Calu3 (cell line): ENCODE data around the gene SAP25. TPM values are rescaled to one million over a fixed set of nuclear protein-coding genes. Genes with fewer than 3 reads are reported as not detected.
"Not testable (repeated sequence)": the region's sequence is repeated elsewhere in the genome, so short reads cannot be mapped to it uniquely, and the experiment has no call there.

Experiments
- BruUV-seq: library from RNA; stranded (reverse); fragments of 400-500 nt; replicated peaks from 2 replicates; lab custom pipeline; 2021; lab: Mats Ljungman, UMichigan
- CTCF ChIA-PET: fragments of 300-600 bp; sonication (Branson Sonifier 250); formaldehyde crosslinking; loops from one replicate; lab custom pipeline; 2022; ENCODE audit warnings: antibody characterized with exemption; lab: Charles Lee
- DNase-seq: peaks from one replicate; pipeline ENCODE4 v3.0.0; 2022
- H3K27ac Mint-ChIP-seq: one replicate; pipeline ENCODE4 v1.8.0; 2022; ENCODE audit warnings: mixed read lengths; ENCODE audit not compliant: unreplicated experiment
- H3K27me3 Mint-ChIP-seq: one replicate; pipeline ENCODE4 v1.8.0; 2022; ENCODE audit warnings: mixed read lengths; ENCODE audit not compliant: unreplicated experiment
- H3K36me3 Mint-ChIP-seq: one replicate; pipeline ENCODE4 v1.8.0; 2022; ENCODE audit warnings: mild to moderate bottlenecking, moderate library complexity, mixed read lengths; ENCODE audit not compliant: insufficient read depth, unreplicated experiment
- H3K4me1 Mint-ChIP-seq: one replicate; pipeline ENCODE4 v1.8.0; 2022; ENCODE audit warnings: mild to moderate bottlenecking, low read depth, mixed read lengths; ENCODE audit not compliant: unreplicated experiment
- H3K4me3 Mint-ChIP-seq: one replicate; pipeline ENCODE4 v1.8.0; 2022; ENCODE audit warnings: mild to moderate bottlenecking, low read depth, moderate library complexity, mixed read lengths; ENCODE audit not compliant: unreplicated experiment
- H3K9me3 Mint-ChIP-seq: one replicate; pipeline ENCODE4 v1.8.0; 2022; ENCODE audit warnings: low read depth, mixed read lengths; ENCODE audit not compliant: unreplicated experiment
- intact Hi-C: fragments of 100-400 bp; cut with micrococcal nuclease; formaldehyde crosslinking; loops from one replicate; pipeline ENCODE4 v1.10.0; 2022; ENCODE audit not compliant: unreplicated experiment
- total RNA-seq: library from RNA; stranded (reverse); gene quantifications from 2 replicates; pipeline ENCODE4 v1.2.3, GENCODE V29; 2022
- TF ChIP-seq, protein P1 (sequence below): fragments of 200-600 bp; IDR thresholded peaks from one replicate; pipeline ENCODE4 v1.8.0; 2022; ENCODE audit warnings: antibody characterized with exemption; ENCODE audit not compliant: unreplicated experiment

SAP25 gene
- total RNA-seq, 1 experiment from 2014 or later = 3.1 TPM

- H3K27me3 Mint-ChIP-seq = no peaks in the 10 kb centered on the region
- no TSS peak for BruUV-seq
- H3K36me3 Mint-ChIP-seq = no peaks in the 10 kb centered on the region
- H3K9me3 Mint-ChIP-seq = no peaks in the 10 kb centered on the region
- no peak overlapping the region for H3K4me3 Mint-ChIP-seq
- intact Hi-C loops = no loop called here
- CTCF ChIA-PET = no interaction called here
- H3K27ac Mint-ChIP-seq = no peak overlapping the region
- no peak for DNase-seq
- TF ChIP-seq, protein P1, sequence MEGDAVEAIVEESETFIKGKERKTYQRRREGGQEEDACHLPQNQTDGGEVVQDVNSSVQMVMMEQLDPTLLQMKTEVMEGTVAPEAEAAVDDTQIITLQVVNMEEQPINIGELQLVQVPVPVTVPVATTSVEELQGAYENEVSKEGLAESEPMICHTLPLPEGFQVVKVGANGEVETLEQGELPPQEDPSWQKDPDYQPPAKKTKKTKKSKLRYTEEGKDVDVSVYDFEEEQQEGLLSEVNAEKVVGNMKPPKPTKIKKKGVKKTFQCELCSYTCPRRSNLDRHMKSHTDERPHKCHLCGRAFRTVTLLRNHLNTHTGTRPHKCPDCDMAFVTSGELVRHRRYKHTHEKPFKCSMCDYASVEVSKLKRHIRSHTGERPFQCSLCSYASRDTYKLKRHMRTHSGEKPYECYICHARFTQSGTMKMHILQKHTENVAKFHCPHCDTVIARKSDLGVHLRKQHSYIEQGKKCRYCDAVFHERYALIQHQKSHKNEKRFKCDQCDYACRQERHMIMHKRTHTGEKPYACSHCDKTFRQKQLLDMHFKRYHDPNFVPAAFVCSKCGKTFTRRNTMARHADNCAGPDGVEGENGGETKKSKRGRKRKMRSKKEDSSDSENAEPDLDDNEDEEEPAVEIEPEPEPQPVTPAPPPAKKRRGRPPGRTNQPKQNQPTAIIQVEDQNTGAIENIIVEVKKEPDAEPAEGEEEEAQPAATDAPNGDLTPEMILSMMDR = no peak
- H3K4me1 Mint-ChIP-seq = no peaks in the 10 kb centered on the region
Observed at GRCh38 chr7:100532165-100533022, 41.3 kb downstream of the SAP25 start.

DNA sequence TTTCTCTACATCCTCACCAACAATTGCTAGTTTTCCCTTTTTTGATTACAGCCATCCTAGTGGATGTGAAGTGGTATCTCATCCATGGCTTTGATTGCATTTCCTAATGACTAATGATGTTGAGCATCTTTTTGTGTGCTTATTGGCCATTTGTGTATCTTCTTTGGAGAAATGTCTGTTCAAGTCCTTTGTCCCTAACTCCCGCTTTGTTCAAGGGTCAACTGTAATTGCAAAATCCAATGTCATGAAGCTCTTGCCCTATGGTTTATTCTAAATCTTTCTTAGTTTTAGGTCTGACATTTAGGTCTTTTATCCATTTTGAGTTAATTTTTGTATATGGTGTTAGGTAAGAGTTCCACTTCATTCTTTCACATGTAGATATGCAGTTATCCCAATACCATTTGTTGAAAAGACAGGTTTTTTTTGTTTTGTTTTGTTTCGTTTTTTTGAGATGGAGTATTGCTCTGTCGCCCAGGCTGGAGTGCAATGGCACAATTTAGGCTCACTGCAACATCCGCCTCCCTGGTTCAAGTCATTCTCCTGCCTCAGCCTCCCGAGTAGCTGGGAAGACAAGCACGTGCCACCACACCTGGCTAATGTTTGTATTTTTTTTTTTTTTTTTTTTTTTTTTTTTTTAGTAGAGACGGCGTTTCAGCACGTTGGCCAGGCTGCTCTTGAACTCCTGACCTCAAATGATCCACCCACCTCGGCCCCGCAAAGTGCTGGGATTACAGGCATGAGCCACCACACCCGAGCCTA lies 45.4 kb downstream of the SAP25 start:
- H3K9me3 Mint-ChIP-seq, H3K27ac Mint-ChIP-seq, intact Hi-C loops, DNase-seq, CTCF ChIA-PET, H3K4me3 Mint-ChIP-seq, H3K4me1 Mint-ChIP-seq, H3K36me3 Mint-ChIP-seq, BruUV-seq, H3K27me3 Mint-ChIP-seq: not testable (repeated sequence)

GRCh38 chr7:100523192-100523591 lies 50.5 kb downstream of the SAP25 start:
- DNase-seq, H3K27me3 Mint-ChIP-seq, H3K27ac Mint-ChIP-seq, intact Hi-C loops, H3K9me3 Mint-ChIP-seq, H3K4me3 Mint-ChIP-seq, H3K36me3 Mint-ChIP-seq, CTCF ChIA-PET, H3K4me1 Mint-ChIP-seq, BruUV-seq: not testable (repeated sequence)

Other genes starting within 250 kb of the SAP25 start
- 40.0 and 40.4 TPM in 2 replicates for gene PILRB, start 215.8 kb downstream of the SAP25 start, total RNA-seq
- 3.1 and 3.3 TPM in 2 replicates for gene PILRA, start 200.4 kb downstream of the SAP25 start, total RNA-seq
- gene ZCWPW1, start 145.2 kb downstream of the SAP25 start, total RNA-seq = 4.1 and 4.3 TPM in 2 replicates
- gene MEPCE, start 144.1 kb downstream of the SAP25 start, total RNA-seq = 26.1 and 30.6 TPM in 2 replicates
- 23.5 and 29.1 TPM in 2 replicates for gene PPP1R35, start 137.4 kb downstream of the SAP25 start, total RNA-seq
- gene SPACDR, start 109.6 kb downstream of the SAP25 start, total RNA-seq = 4.5 and 9.1 TPM in 2 replicates
- gene TSC22D4, start 94.7 kb downstream of the SAP25 start, total RNA-seq = 24.4 and 27.3 TPM in 2 replicates
- 0.38 and 0.39 TPM in 2 replicates for gene NYAP1, start 90.0 kb downstream of the SAP25 start, total RNA-seq
- gene AGFG2, start 34.7 kb downstream of the SAP25 start, total RNA-seq = 45.6 and 63.1 TPM in 2 replicates
- gene LRCH4, start 12.2 kb upstream of the SAP25 start, total RNA-seq = 29.0 and 34.6 TPM in 2 replicates
- 0.29 and 0.66 TPM in 2 replicates for gene FBXO24, start 12.4 kb upstream of the SAP25 start, total RNA-seq
- 4.4 and 6.1 TPM in 2 replicates for gene PCOLCE, start 28.5 kb upstream of the SAP25 start, total RNA-seq
- gene MOSPD3, start 38.6 kb upstream of the SAP25 start, total RNA-seq = 11.7 and 14.6 TPM in 2 replicates
- gene TFR2, start 67.7 kb upstream of the SAP25 start, total RNA-seq = 0.90 and 1.5 TPM in 2 replicates
- gene ACTL6B, start 82.5 kb upstream of the SAP25 start, total RNA-seq = not detected in 2 replicates
- gene GNB2, start 99.8 kb upstream of the SAP25 start, total RNA-seq = 129 and 134 TPM in 2 replicates
- 29.5 and 30.8 TPM in 2 replicates for gene GIGYF1, start 120.3 kb upstream of the SAP25 start, total RNA-seq
- 28.2 and 31.9 TPM in 2 replicates for gene POP7, start 132.2 kb upstream of the SAP25 start, total RNA-seq
- not detected in 2 replicates for gene EPO, start 146.6 kb upstream of the SAP25 start, total RNA-seq
- not detected in 2 replicates for gene ZAN, start 159.7 kb upstream of the SAP25 start, total RNA-seq